A549 (cell line): ENCODE measurements around the gene GSAP. TPM values are rescaled to one million over a fixed set of nuclear protein-coding genes. Genes with fewer than 3 reads are reported as not detected.

Experiments
- ATAC-seq, 2 experiments: fragments of 200-7000 bp in 1 of 2; fragments of >200 bp in 1 of 2; cut with Nextera tagmentation in 1 of 2; cut with Tn5 transposase in 1 of 2; 3 replicates each; pipeline versions ENCODE4 v1.8.0 to v1.9.1; 2018 to 2020; ENCODE audit warnings: mild to moderate bottlenecking in 1 of 2, moderate library complexity in 1 of 2
- CTCF ChIA-PET: fragments of 300-600 bp; sonication (Branson Sonifier 250); formaldehyde crosslinking; extraction: SDS; loops from one replicate; lab custom pipeline; 2021; ENCODE audit warnings: antibody characterized with exemption, inconsistent platforms; lab: Yijun Ruan, JAX
- POLR2A ChIA-PET: fragments of 350-600 bp; formaldehyde crosslinking; extraction: SDS; loops from one replicate; lab custom pipeline; 2021; ENCODE audit warnings: antibody characterized with exemption, inconsistent platforms; lab: Yijun Ruan, JAX
- DNase-seq, 2 experiments: peaks; one replicate each; pipeline versions ENCODE4 v3.0.0 to v3.0.0-alpha.2; 2011 to 2016; ENCODE audit warnings: low read depth in 1 of 2, low spot score in 1 of 2
- FAIRE-seq: peaks from 2 replicates; lab custom pipeline; 2011; peaks lifted over from hg19 to GRCh38; lab: Jason Lieb, UNC
- H3K27ac ChIP-seq, 2 experiments: fragments of >200 bp; sonication (Bioruptor Twin); formaldehyde crosslinking; 3 replicates each; pipeline ENCODE4 v1.5.1; 2016 to 2017
- H3K4me1 ChIP-seq: fragments of >200 bp; sonication (Bioruptor Twin); formaldehyde crosslinking; 3 replicates; pipeline ENCODE4 v1.6.1; 2016
- H3K4me2 ChIP-seq: fragments of >200 bp; sonication (Bioruptor Twin); formaldehyde crosslinking; 3 replicates; pipeline ENCODE4 v1.6.1; 2016
- H3K4me3 ChIP-seq: fragments of >200 bp; sonication (Bioruptor Twin); formaldehyde crosslinking; 3 replicates; pipeline ENCODE4 v1.5.1; 2016
- H3K9me3 ChIP-seq: fragments of >200 bp; sonication (Bioruptor Twin); formaldehyde crosslinking; 3 replicates; pipeline ENCODE4 v1.6.1; 2016
- ATOH8 ChIP-seq: fragments of 250-450 bp; sonication (Bioruptor Pico); IDR thresholded peaks from 2 replicates; pipeline ENCODE4 v1.5.0; 2020; ENCODE audit warnings: low read depth, mild to moderate bottlenecking, moderate library complexity
- CEBPB ChIP-seq, 2 experiments: fragments of >200 bp in 1 of 2; sonication (Bioruptor Twin) in 1 of 2; formaldehyde crosslinking in 1 of 2; IDR thresholded peaks; 2 replicates each; pipeline ENCODE4 v1.6.1; 2012 to 2016
- CHD4 ChIP-seq: fragments of 200-600 bp; sonication (generic); IDR thresholded peaks from 2 replicates; pipeline ENCODE4 v1.6.1; 2016; ENCODE audit warnings: antibody characterized with exemption, mild to moderate bottlenecking, borderline replicate concordance
- E2F6 ChIP-seq: IDR thresholded peaks from 2 replicates; pipeline ENCODE4 v1.6.1; 2012; ENCODE audit warnings: low read depth, borderline replicate concordance
- EHF ChIP-seq: fragments of 250-450 bp; sonication (Bioruptor Pico); IDR thresholded peaks from 2 replicates; pipeline ENCODE4 v1.5.0; 2020; ENCODE audit warnings: mild to moderate bottlenecking
- EHMT2 ChIP-seq: fragments of 200-600 bp; sonication (generic); IDR thresholded peaks from 2 replicates; pipeline ENCODE4 v1.6.1; 2016; ENCODE audit warnings: antibody characterized with exemption, low read depth, mild to moderate bottlenecking, moderate library complexity
- EP300 ChIP-seq, 2 experiments: fragments of >200 bp; sonication (Bioruptor Twin); formaldehyde crosslinking; IDR thresholded peaks; 2 replicates in 1 of 2; 3 replicates in 1 of 2; pipeline ENCODE4 v1.6.1; 2016 to 2017
- GATA3 ChIP-seq: IDR thresholded peaks from 2 replicates; pipeline ENCODE4 v1.6.1; 2012; ENCODE audit warnings: borderline replicate concordance
- HES2 ChIP-seq: fragments of >200 bp; sonication (Bioruptor Twin); formaldehyde crosslinking; IDR thresholded peaks from 2 replicates; pipeline ENCODE4 v1.6.1; 2016
- HMGXB4 ChIP-seq: fragments of 250-450 bp; sonication (Bioruptor Pico); IDR thresholded peaks from 2 replicates; pipeline ENCODE4 v1.5.0; 2021; ENCODE audit warnings: mild to moderate bottlenecking, moderate library complexity, borderline replicate concordance
- HOXB13 ChIP-seq: fragments of 250-450 bp; sonication (Bioruptor Pico); IDR thresholded peaks from 2 replicates; pipeline ENCODE4 v1.5.0; 2020; ENCODE audit warnings: low read depth, mild to moderate bottlenecking, moderate library complexity
- JUN ChIP-seq, 2 experiments: fragments of >200 bp; sonication (Bioruptor Twin); formaldehyde crosslinking; IDR thresholded peaks; 2 replicates in 1 of 2; 3 replicates in 1 of 2; pipeline ENCODE4 v1.6.1; 2016 to 2017
- KDM1A ChIP-seq: fragments of 200-600 bp; sonication (generic); IDR thresholded peaks from 2 replicates; pipeline ENCODE4 v1.6.1; 2016; ENCODE audit warnings: low read depth, mild to moderate bottlenecking
- MYC ChIP-seq: IDR thresholded peaks from 2 replicates; pipeline ENCODE4 v1.6.1; 2012; ENCODE audit warnings: mild to moderate bottlenecking, inconsistent platforms, low read length, improper control_type of control experiment, borderline replicate concordance
- NR3C1 ChIP-seq: fragments of >200 bp; sonication (Bioruptor Twin); formaldehyde crosslinking; IDR thresholded peaks from 3 replicates; pipeline ENCODE4 v1.6.1; 2017
- POLR2AphosphoS2 ChIP-seq: conservative IDR thresholded peaks from 2 replicates; pipeline ENCODE4 v1.6.1; 2012; ENCODE audit warnings: low read length, improper control_type of control experiment, inconsistent platforms
- RAD21 ChIP-seq, 2 experiments: fragments of >200 bp in 1 of 2; sonication (Bioruptor Twin) in 1 of 2; formaldehyde crosslinking in 1 of 2; IDR thresholded peaks in 1 of 2; conservative IDR thresholded peaks in 1 of 2; 2 replicates in 1 of 2; 3 replicates in 1 of 2; pipeline ENCODE4 v1.6.1; 2012 to 2018; ENCODE audit warnings: inconsistent platforms in 1 of 2
- RARB ChIP-seq: fragments of 250-450 bp; sonication (Bioruptor Pico); IDR thresholded peaks from 2 replicates; pipeline ENCODE4 v1.8.0; 2021; ENCODE audit warnings: mild to moderate bottlenecking, moderate library complexity
- RCOR1 ChIP-seq: fragments of 150-350 bp; IDR thresholded peaks from 2 replicates; pipeline ENCODE4 v1.6.1; 2014; ENCODE audit warnings: antibody characterized with exemption, low read length, low read depth
- RFX5 ChIP-seq: fragments of 450-650 bp; IDR thresholded peaks from 2 replicates; pipeline ENCODE4 v1.7.1; 2014; ENCODE audit warnings: antibody characterized with exemption, mild to moderate bottlenecking, moderate library complexity
- RNF2 ChIP-seq: fragments of 200-600 bp; sonication (generic); IDR thresholded peaks from 2 replicates; pipeline ENCODE4 v1.6.1; 2016; ENCODE audit warnings: low read depth, mild to moderate bottlenecking, antibody characterized with exemption, moderate library complexity, borderline replicate concordance
- SMC3 ChIP-seq: fragments of >200 bp; sonication (Bioruptor Twin); formaldehyde crosslinking; IDR thresholded peaks from 3 replicates; pipeline ENCODE4 v1.6.1; 2018; ENCODE audit warnings: inconsistent platforms
- SREBF2 ChIP-seq: fragments of 450-650 bp; IDR thresholded peaks from 2 replicates; pipeline ENCODE4 v1.6.1; 2014; ENCODE audit warnings: mild to moderate bottlenecking, moderate library complexity
- ZFP36 ChIP-seq: fragments of 450-650 bp; IDR thresholded peaks from 2 replicates; pipeline ENCODE4 v1.6.1; 2014; ENCODE audit warnings: borderline replicate concordance; ENCODE audit not compliant: partially characterized antibody
- ZNF302 ChIP-seq: fragments of 250-450 bp; sonication (Bioruptor Pico); IDR thresholded peaks from 2 replicates; pipeline ENCODE4 v1.9.0; 2021; ENCODE audit warnings: inconsistent platforms, mild to moderate bottlenecking, moderate library complexity
- polyA plus RNA-seq, 4 experiments: library from polyadenylated mRNA; depleted of rRNA in 3 of 4; stranded (reverse); fragments of >200 nt; fragmentation: RNase III in 1 of 4; extraction: RNeasy Plus Mini Kit Qiagen cat#74134 plus additional on column Dnase treatment in 1 of 4; gene quantifications; 2 replicates in 3 of 4; 3 replicates in 1 of 4; pipeline ENCODE4 v1.2.3, GENCODE V29; 2011 to 2017
- TF ChIP-seq, protein P1 (sequence below): IDR thresholded peaks from 2 replicates; pipeline ENCODE4 v1.6.1; 2012

GSAP gene
- polyA plus RNA-seq, 2 of the 4 experiments (the other 2 are of a cell fraction), result 4.1 to 18.6 TPM

DNA sequence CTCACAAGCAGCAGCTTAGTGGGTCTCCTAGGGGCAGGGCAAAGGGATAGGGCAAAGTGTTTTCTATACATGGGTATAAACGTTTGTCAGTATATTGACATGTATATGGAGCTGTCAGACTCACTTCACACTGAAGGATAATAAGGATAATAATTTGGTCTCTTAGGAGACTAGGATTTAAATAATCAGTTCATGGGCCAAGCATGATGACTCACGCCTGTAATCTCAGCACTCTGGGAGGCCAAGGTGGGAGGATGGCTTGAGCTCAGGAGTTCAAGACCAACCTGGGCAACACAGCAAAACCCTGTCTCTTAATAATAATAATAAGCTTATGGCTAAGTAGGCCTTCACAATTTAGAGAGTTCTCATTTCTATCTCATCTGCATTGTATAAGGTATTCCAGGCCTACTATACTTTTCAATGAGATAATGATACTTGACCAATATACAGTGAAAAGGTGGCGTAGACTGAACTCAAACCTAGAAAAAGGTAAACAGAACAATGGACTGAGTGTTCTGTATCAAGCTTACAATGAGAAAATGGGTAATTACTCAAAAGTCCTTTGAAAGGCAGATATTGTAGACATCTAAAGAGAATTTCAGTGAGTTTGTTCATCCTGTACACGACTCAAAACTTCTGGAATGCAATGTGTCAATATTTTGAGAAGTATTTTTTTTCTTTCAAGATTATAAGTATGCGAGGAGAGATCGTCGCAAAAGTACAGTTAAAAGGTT is 7.0 kb downstream of the GSAP start (continued):
- TF ChIP-seq E2F6 (no peak), ZFP36 (no peak), HOXB13 (CRISPR knock-in tag) (no peak), ZNF302 (CRISPR knock-in tag) (no peak), EHMT2 (no peak), HMGXB4 (CRISPR knock-in tag) (no peak), KDM1A (no peak), RFX5 (no peak), CHD4 (no peak), POLR2AphosphoS2 (no peak), GATA3 (0 out of 2 replicates have a peak, but pooled peaks have one; percentile 15), RAD21 (conservative IDR thresholded peaks at IDR 0.05 in 1 of 2, IDR thresholded peaks at IDR 0.05 in 1 of 2) (0 out of 5 replicates have a peak, but pooled peaks of 1 of the 2 experiments have one; percentile 16), RCOR1 (no peak), RNF2 (no peak), EP300 (IDR thresholded peaks at IDR 0.05) (peak; percentile 60 to 66; a peak in 2 of 5 replicates), ATOH8 (CRISPR knock-in tag) (no peak), CEBPB (IDR thresholded peaks at IDR 0.05) (peak in 1 of 2 experiments; percentile 69; a peak in 1 of 4 replicates), JUN (IDR thresholded peaks at IDR 0.05) (no peak; a peak in 1 of 5 replicates), NR3C1 (no peak), MYC (no peak), RARB (no peak)
- TF ChIP-seq, protein P1, sequence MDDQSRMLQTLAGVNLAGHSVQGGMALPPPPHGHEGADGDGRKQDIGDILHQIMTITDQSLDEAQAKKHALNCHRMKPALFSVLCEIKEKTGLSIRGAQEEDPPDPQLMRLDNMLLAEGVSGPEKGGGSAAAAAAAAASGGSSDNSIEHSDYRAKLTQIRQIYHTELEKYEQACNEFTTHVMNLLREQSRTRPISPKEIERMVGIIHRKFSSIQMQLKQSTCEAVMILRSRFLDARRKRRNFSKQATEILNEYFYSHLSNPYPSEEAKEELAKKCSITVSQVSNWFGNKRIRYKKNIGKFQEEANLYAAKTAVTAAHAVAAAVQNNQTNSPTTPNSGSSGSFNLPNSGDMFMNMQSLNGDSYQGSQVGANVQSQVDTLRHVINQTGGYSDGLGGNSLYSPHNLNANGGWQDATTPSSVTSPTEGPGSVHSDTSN, result no peak

DNA sequence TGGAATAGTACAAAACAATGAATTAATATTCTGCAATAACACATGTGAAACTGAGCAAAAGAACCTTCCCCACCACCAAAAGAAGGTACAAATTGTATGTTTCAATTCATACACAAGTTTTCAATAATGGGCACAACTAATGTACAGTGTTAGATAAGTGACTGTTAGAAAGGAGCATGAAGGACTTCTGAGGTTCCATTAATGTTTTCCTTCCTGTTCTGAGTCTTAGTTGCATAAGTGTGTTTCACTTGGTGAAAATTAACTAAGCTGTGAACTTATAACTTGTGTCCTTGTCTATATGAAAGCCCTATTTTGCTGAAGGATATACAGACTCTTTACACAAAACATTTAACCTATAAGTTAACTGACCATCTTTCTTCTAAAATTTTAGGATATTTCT is 8.2 kb downstream of the GSAP start:
- peaks cover 65% of the 10 kb centered on the region for H3K4me1 ChIP-seq
- no peak for TF ChIP-seq SREBF2
- TF ChIP-seq POLR2AphosphoS2, result no peak
- TF ChIP-seq EHF (CRISPR knock-in tag), result no peak
- TF ChIP-seq RCOR1, result no peak
- no peak for TF ChIP-seq SMC3
- TF ChIP-seq CEBPB (IDR thresholded peaks at IDR 0.05), result no peak
- no peak for TF ChIP-seq HES2
- TF ChIP-seq, all 56 proteins: peak for 0
- no peaks in the 10 kb centered on the region for H3K9me3 ChIP-seq
- no peak for DNase-seq
- no peak for ATAC-seq
- H3K27ac ChIP-seq, result peak overlapping the region; percentile 87 to 96; a peak in 5 of 6 replicates
- CTCF ChIA-PET, result interaction anchor here (0.7 kb wide), 1 partner anchor 351 kb away, joined by 4 read pairs; no protein-coding TSS in a partner anchor
- FAIRE-seq, result peak; percentile 78
- POLR2A ChIA-PET, result no interaction called here
- no peak overlapping the region for H3K4me3 ChIP-seq
- H3K4me2 ChIP-seq, result peak overlapping the region; percentile 81; the same call in 2 of the 3 replicates
